Caco-2 (cell line): Measurements from ENCODE around the gene SLC4A5. TPM values are rescaled to one million over a fixed set of nuclear protein-coding genes. Genes with fewer than 3 reads are reported as not detected.
A peak's percentile ranks its signal among the peaks of the same experiment; 100 is the strongest.
"Not testable (repeated sequence)": the region's sequence is repeated elsewhere in the genome, so short reads cannot be mapped to it uniquely, and the experiment has no call there.

Source experiments
- BruUV-seq: library from RNA; stranded (reverse); fragments of 400-500 nt; replicated peaks from 2 replicates; lab custom pipeline; 2021; lab: Mats Ljungman, UMichigan
- CTCF ChIA-PET: fragments of 300-600 bp; sonication (Branson Sonifier 250); formaldehyde crosslinking; loops from one replicate; lab custom pipeline; 2022; ENCODE audit warnings: antibody characterized with exemption; lab: Charles Lee
- POLR2A ChIA-PET: fragments of 300-600 bp; sonication (Branson Sonifier 250); formaldehyde crosslinking; loops from one replicate; lab custom pipeline; 2022; ENCODE audit warnings: antibody characterized with exemption; lab: Charles Lee
- DNase-seq, 2 experiments: peaks; one replicate each; pipeline versions ENCODE4 v3.0.0 to v3.0.0-alpha.2; 2020 to 2022
- H3K27me3 ChIP-seq: replicated peaks from 2 replicates; pipeline ENCODE4 v1.6.0; 2011; ENCODE audit warnings: low read length; ENCODE audit not compliant: control insufficient read depth, insufficient read depth
- H3K36me3 ChIP-seq: 2 replicates; pipeline ENCODE4 v1.5.1; 2011; ENCODE audit warnings: low read length; ENCODE audit not compliant: control insufficient read depth, insufficient read depth
- H3K4me1 ChIP-seq: fragments of 250-450 bp; sonication (Bioruptor Pico); 2 replicates; pipeline ENCODE4 v1.5.1; 2020; ENCODE audit warnings: mild to moderate bottlenecking
- H3K4me3 ChIP-seq: 2 replicates; pipeline ENCODE4 v1.5.1; 2011; ENCODE audit warnings: low read depth, mild to moderate bottlenecking, control low read depth, low read length
- H3K9me3 ChIP-seq: fragments of 250-450 bp; sonication (Bioruptor Pico); 2 replicates; pipeline ENCODE4 v1.5.1; 2020; ENCODE audit warnings: mild to moderate bottlenecking, moderate library complexity
- H3K27ac Mint-ChIP-seq: one replicate; pipeline ENCODE4 v1.8.0; 2022; ENCODE audit warnings: mixed read lengths; ENCODE audit not compliant: unreplicated experiment
- H3K27me3 Mint-ChIP-seq: one replicate; pipeline ENCODE4 v1.8.0; 2022; ENCODE audit warnings: mixed read lengths; ENCODE audit not compliant: insufficient read depth, unreplicated experiment
- H3K36me3 Mint-ChIP-seq: one replicate; pipeline ENCODE4 v1.8.0; 2022; ENCODE audit warnings: mild to moderate bottlenecking, mixed read lengths; ENCODE audit not compliant: insufficient read depth, unreplicated experiment
- H3K4me1 Mint-ChIP-seq: one replicate; pipeline ENCODE4 v1.8.0; 2022; ENCODE audit warnings: low read depth, mixed read lengths; ENCODE audit not compliant: unreplicated experiment
- H3K4me3 Mint-ChIP-seq: one replicate; pipeline ENCODE4 v1.8.0; 2022; ENCODE audit warnings: mild to moderate bottlenecking, moderate library complexity, mixed read lengths; ENCODE audit not compliant: unreplicated experiment
- H3K9me3 Mint-ChIP-seq: one replicate; pipeline ENCODE4 v1.8.0; 2022; ENCODE audit warnings: mixed read lengths; ENCODE audit not compliant: unreplicated experiment
- CTCF ChIP-seq, 2 experiments: fragments of 200-600 bp in 1 of 2; IDR thresholded peaks; 1 replicate in 1 of 2; 2 replicates in 1 of 2; pipeline versions ENCODE4 v1.5.1 to v1.8.0; 2011 to 2022; ENCODE audit warnings: antibody characterized with exemption in 1 of 2, control low read depth in 1 of 2, inconsistent platforms in 1 of 2, low read depth in 1 of 2, low read length in 1 of 2, mild to moderate bottlenecking in 1 of 2, moderate library complexity in 1 of 2; ENCODE audit not compliant: insufficient read depth in 1 of 2, severe bottlenecking in 1 of 2, unreplicated experiment in 1 of 2
- intact Hi-C: fragments of 100-400 bp; cut with micrococcal nuclease; formaldehyde crosslinking; loops from one replicate; pipeline ENCODE4 v1.10.0; 2022; ENCODE audit not compliant: unreplicated experiment
- total RNA-seq: library from RNA; stranded (reverse); gene quantifications from 2 replicates; pipeline ENCODE4 v1.2.3, GENCODE V29; 2022

SLC4A5 gene
- total RNA-seq, 1 experiment from 2014 or later: 2.2 TPM

DNA sequence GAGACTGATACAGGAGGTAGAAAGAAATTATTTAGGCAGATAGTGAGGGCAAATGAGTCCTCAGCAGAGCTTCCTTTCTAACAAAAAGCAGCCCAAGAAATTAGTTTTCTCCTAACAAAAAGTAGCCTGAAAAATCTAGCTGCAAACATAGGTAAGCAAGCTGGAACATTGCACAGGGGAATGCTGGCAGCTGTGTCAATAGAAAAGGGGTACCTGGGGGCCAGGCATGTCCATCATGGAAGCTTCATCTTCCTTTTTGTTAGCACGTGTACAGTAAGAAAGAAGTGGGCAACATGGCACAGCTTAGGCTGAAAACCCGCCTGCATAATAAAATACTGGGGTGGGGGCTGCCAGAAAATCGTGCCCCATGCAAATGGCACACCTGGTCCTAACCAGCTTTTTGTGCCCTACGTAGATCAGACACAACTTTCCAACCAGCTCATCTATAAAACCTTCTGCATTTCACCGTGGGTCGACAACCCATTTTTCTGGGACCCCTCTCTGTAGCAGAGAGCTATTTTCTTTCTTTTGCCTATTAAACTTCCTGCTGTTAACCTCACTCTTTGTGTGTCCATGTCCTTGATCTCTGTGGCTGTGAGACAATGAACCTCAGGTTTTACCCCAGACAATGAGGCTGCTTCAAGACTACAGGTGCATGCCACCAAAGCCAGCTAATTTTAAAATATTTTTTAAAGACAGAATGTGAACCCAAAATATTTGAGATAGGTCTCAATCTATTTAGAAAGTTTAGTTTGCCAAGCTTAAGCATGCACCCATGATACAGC, 151.4 kb downstream of the SLC4A5 start:
- Histone ChIP-seq H3K36me3 (no peaks in the 10 kb centered on the region), H3K4me3 (no peak overlapping the region), H3K27me3 (no peaks in the 10 kb centered on the region), H3K9me3 (no peaks in the 10 kb centered on the region), H3K4me1 (peaks cover 7% of the 10 kb centered on the region; the same call in 1 of the 2 replicates)
- Mint-ChIP-seq H3K27me3 (no peaks in the 10 kb centered on the region), H3K27ac (no peak overlapping the region), H3K4me3 (no peak overlapping the region), H3K9me3 (no peaks in the 10 kb centered on the region), H3K36me3 (no peaks in the 10 kb centered on the region), H3K4me1 (peaks cover 13% of the 10 kb centered on the region)
- peak in 1 of 2 experiments; percentile 12 for DNase-seq
- intact Hi-C loops: no loop called here
- no TSS peak for BruUV-seq
- ChIA-PET CTCF (interaction anchor here (0.6 to 1.2 kb wide), 2 partner anchors 13 to 174 kb away, joined by 4 to 8 read pairs; partner anchors contain the start of gene MOB1A), POLR2A (interaction anchor here (1.7 kb wide), 1 partner anchor 13 kb away, joined by 8 read pairs; the partner anchor contains the start of gene MOB1A)
- TF ChIP-seq CTCF (IDR thresholded peaks at IDR 0.05; ENCODE audit: insufficient read depth in 1 of 2, low read depth in 1 of 2, low read length in 1 of 2, severe bottlenecking in 1 of 2, unreplicated experiment in 1 of 2): no peak

- Histone ChIP-seq H3K4me3 (no peak overlapping the region), H3K9me3 (no peaks in the 10 kb centered on the region), H3K4me1 (peaks cover 7% of the 10 kb centered on the region; the same call in 1 of the 2 replicates), H3K27me3 (no peaks in the 10 kb centered on the region), H3K36me3 (no peaks in the 10 kb centered on the region)
- POLR2A ChIA-PET: interaction anchor here (0.6 kb wide), 2 partner anchors 24 to 306 kb away, joined by 3 read pairs; no protein-coding TSS in a partner anchor
- Mint-ChIP-seq H3K4me3 (no peak overlapping the region), H3K9me3 (no peaks in the 10 kb centered on the region), H3K36me3 (no peaks in the 10 kb centered on the region), H3K27ac (no peak overlapping the region), H3K27me3 (peaks cover 3% of the 10 kb centered on the region), H3K4me1 (peaks cover 13% of the 10 kb centered on the region)
- DNase-seq: no peak
- no TSS peak for BruUV-seq
- TF ChIP-seq CTCF (IDR thresholded peaks at IDR 0.05; ENCODE audit: insufficient read depth in 1 of 2, low read depth in 1 of 2, low read length in 1 of 2, severe bottlenecking in 1 of 2, unreplicated experiment in 1 of 2): no peak
- intact Hi-C loops: no loop called here
- CTCF ChIA-PET: interaction anchor here (0.6 to 0.7 kb wide), 2 partner anchors 9 to 10 kb away, joined by 3 read pairs; partner anchors contain the start of gene MOB1A
Observed at GRCh38 chr2:74188696-74189095, 154.5 kb downstream of the SLC4A5 start.

DNA sequence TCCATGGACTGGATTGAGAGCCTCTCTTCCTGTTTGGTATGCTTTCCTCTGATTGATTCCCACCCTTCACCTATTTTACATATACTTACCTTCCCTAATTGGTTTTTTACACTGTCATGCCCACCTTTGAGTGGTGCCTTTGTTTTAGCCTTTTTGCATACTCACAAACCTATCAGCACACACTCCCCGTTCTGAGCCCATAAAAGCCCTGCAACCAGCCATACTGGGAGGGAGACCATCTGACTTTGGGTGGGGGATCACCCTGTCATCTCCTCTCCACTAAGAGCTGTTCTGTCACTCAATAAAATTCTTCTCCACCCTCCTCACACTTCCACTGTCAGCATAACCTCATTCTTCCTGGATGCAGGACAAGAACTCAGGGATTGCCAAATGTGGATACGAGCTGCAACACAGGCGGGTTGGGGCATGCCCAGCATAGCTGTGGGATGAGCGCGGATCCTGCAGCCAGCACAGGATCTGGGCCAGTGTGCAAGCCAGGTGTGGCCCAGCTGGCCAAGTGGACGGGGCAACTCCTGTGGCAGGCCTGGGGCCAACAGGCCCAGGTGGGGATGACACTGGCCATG, 155.1 kb downstream of the SLC4A5 start:
- Histone ChIP-seq H3K36me3 (no peaks in the 10 kb centered on the region), H3K4me1 (peaks cover 7% of the 10 kb centered on the region; the same call in 1 of the 2 replicates), H3K27me3 (no peaks in the 10 kb centered on the region), H3K9me3 (no peaks in the 10 kb centered on the region), H3K4me3 (no peak overlapping the region)
- POLR2A ChIA-PET: interaction anchor here (0.6 kb wide), 2 partner anchors 25 to 307 kb away, joined by 3 read pairs; no protein-coding TSS in a partner anchor
- Mint-ChIP-seq H3K27ac (no peak overlapping the region), H3K36me3 (no peaks in the 10 kb centered on the region), H3K4me3 (no peak overlapping the region), H3K27me3 (peaks cover 3% of the 10 kb centered on the region), H3K9me3 (no peaks in the 10 kb centered on the region), H3K4me1 (peaks cover 13% of the 10 kb centered on the region)
- intact Hi-C loops: no loop called here
- CTCF ChIA-PET: interaction anchor here (0.6 to 0.7 kb wide), 2 partner anchors 8 to 10 kb away, joined by 3 read pairs; partner anchors contain the start of gene MOB1A
- TF ChIP-seq CTCF (IDR thresholded peaks at IDR 0.05; ENCODE audit: insufficient read depth in 1 of 2, low read depth in 1 of 2, low read length in 1 of 2, severe bottlenecking in 1 of 2, unreplicated experiment in 1 of 2): no peak
- BruUV-seq: no TSS peak
- peak; percentile 44 to 58 for DNase-seq

- POLR2A ChIA-PET: not testable (repeated sequence)
Observed at GRCh38 chr2:74186706-74187105, 156.5 kb downstream of the SLC4A5 start.

More at GRCh38 chr2:74186706-74187105, 156.5 kb downstream of the SLC4A5 start:
- H3K9me3 ChIP-seq, H3K9me3 Mint-ChIP-seq, H3K4me3 Mint-ChIP-seq, H3K27me3 ChIP-seq, H3K36me3 ChIP-seq, intact Hi-C loops, H3K36me3 Mint-ChIP-seq, H3K27me3 Mint-ChIP-seq, H3K4me3 ChIP-seq, H3K27ac Mint-ChIP-seq, BruUV-seq, H3K4me1 ChIP-seq: not testable (repeated sequence)
- H3K4me1 Mint-ChIP-seq: peaks cover 13% of the 10 kb centered on the region
- DNase-seq: peak in 1 of 2 experiments; percentile 7
- CTCF ChIA-PET: interaction anchor here (0.5 kb wide), 1 partner anchor 1143 kb away, joined by 3 read pairs; no protein-coding TSS in a partner anchor
